Activated CD4-positive, alpha-beta T cell treated with anti-CD3 and anti-CD28 coated beads for 24 hours (primary cell): ENCODE results near the gene PHKA2.

Source experiments
- DNase-seq, 2 donors: peaks; one replicate each; pipeline ENCODE4 v3.0.0-alpha.2; 2020; ENCODE audit warnings: low read depth in 2 of 2

PHKA2 gene

DNA sequence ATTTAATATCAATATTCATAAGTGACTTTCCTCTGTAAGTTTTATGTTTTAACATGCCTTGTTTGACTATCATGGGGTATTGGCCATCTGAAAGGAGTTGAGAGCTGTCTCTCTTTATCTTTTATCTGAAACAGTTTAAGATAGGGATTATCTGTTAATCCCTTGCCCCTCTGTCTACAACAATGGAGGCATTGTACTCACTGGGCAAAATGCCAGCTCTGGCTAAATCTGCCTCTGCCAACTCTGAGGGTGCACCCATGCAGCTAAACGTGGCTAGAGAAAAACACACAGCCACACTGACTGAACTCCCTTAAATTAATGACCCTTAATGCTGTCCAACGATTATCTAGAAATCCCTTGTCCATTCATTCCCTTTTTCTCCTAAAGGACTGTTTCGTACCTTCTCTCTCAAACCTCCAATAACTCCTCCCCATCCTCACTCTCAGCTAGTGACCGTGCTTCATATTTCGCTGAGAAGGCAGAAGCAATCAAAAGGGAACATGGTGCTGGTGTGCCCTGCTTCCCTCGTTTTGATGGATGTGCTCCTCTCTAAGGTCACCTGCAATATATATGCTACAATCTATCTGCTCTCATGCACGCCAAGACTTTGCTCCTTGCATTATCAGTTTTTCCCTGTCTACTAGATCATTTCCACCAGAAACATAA lies 10.3 kb downstream of the PHKA2 start:
- DNase-seq: no peak

DNA sequence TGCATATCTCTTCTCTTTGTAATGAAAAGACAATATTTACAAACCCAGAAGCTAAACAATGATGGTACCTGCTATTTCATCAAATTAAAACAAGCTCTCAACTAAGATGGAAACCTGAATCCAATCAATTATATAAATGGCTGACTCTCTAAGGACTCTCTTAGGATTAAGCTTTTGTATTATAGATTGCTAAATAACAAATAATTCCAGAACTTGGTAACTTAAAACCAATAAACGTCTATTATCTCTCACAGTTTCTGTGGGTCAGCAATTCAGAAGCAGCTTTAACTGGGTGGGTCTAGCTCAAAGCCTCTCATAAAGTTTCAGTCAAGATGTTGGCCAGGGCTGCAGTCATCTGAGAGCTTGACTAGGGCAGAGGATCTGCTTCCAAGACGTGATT lies 12.4 kb downstream of the PHKA2 start:
- no peak for DNase-seq

DNA sequence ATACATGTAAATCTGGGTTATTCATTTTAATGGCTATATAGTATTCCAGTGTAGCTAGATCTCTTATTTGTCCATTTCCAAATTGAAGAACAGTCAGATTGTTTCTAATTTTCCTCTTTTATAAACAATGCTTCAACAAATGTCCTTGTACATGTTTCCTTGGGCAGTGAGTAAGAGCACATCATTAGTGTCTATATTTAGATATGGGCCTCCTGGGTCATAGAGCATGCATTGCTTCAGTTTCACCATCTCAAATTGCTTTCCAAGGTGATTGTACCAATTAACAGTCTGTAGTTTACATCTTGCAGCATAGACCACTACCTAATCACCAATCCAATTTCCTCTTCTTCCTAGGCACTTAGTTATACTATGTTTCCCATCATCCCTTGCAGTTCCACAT lies 13.4 kb downstream of the PHKA2 start:
- no peak for DNase-seq

DNA sequence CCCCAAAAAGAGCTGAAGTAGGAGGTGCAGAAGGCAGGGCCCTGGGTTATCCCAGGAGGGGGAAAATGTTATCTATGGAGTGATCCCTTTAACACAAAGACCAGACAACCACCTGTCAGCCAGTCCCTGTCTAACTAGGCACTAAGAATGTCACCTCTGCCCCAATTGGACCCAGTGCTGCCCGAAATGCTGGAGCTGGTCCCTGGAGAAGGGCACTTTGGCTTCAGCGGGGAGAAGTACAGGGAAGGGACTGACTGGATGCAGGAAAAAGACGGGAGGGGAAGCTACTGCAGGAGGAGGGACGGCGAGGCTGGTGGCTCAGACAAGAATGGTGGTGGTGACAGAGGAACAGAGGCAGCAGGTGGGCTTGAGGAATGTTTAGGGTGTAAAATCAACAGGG lies 17.3 kb downstream of the PHKA2 start:
- DNase-seq: no peak

DNA sequence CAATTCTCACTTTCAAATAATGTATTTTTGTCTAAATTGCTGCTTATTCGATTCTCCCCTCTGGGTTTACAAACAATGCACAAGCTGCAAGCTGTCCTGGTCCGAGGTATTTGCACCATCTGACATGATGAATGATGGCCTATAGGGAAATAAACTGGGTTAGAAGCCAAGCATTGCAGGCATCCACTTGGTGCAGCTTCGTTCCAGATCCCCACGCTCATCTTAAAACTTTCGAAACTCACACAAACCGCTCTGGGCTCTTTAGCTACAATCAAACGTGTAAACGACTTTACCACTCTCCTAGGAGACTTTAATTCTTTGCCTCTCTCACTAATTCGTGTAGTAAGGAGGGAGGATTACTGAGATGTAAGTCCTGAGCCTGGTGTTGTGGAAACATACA lies 19.0 kb downstream of the PHKA2 start:
- DNase-seq: no peak

DNA sequence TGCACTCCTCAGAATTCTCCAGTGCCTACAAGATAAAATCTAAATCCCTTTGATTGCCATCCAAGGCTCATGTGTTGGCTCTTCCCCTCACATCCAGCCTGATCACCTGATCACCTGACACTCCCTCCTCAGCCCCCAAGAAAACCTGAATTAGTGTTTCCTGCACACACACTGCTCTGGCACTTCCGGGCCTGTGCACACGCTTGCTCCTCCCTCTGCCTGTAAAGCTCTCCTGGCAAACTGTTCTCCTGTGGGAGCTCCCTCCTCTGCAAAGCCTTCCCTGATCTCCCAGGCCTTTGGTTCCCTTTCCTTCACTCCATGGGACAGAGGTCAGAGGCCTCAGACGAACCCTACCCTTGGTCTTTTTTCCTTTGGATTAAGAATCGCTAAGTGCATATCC lies 19.9 kb downstream of the PHKA2 start:
- DNase-seq: no peak

DNA sequence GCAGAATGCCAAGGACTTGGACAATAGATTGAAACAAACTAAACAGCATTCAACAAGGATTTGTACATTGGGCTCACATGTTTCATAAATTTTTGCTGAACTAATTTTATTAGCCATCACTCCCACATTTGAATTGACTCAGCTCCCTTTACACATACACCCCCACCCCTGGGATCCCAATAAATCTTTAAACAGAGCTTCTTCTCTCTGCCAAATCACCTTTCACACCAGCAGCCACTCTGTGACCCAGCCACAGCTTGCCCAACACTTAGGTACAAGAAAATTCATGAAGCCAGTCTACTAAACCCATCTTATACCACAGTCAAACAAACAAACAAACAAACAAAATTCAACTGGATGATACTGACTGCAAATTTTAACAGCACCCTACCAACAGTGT lies 21.6 kb downstream of the PHKA2 start:
- DNase-seq: no peak

DNA sequence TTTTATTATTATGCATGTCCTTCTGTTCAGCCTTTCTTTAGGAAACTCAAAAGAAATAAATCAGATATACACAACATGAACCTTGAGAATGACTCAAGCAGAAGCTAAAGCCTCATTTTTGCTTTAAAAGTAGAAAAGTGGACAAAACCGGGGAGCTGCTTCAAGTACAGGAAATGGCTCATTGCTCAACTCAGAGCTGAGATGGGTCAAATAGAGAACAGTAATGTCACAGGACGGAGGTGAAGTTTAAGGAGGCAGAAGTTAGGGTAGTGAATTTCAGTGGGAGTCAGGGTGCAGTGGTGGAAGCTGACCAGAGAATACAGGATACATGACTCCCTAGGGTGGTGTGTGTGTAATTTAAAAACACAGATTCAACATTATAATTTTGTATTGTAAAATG lies 22.2 kb downstream of the PHKA2 start:
- no peak for DNase-seq

DNA sequence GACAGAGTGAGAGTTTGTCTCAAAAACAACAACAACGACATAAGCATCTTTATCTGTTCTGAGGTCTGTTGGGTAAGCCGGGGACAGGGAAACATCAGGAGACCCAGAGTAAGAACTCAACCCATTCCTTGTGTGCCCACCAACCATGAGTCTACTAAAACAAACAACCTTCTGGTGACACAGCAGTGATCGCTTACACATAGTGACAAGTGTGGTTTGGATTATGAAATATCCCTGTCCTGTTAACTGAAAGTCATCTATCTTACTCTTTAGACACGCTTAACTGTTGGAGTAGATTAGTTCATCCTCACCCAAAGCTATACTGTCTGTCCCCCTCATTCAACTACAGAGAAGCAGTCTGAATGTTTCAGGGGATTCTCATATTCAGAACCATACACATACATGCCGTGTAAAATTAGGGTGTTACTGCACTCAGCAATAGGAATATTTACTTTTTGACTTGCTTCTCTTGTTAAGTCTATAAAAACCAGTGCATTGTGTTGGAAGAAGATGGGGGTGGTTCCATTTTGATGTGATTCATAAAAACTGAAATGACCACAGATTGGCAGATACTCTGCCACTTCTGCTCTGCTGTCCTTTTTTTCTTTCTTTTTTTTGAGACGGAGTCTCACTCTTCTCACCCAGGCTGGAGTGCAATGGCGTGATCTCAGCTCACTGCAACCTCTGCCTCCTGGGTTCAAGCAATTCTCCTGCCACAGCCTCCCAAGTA lies 27.4 kb downstream of the PHKA2 start:
- DNase-seq: no peak

DNA sequence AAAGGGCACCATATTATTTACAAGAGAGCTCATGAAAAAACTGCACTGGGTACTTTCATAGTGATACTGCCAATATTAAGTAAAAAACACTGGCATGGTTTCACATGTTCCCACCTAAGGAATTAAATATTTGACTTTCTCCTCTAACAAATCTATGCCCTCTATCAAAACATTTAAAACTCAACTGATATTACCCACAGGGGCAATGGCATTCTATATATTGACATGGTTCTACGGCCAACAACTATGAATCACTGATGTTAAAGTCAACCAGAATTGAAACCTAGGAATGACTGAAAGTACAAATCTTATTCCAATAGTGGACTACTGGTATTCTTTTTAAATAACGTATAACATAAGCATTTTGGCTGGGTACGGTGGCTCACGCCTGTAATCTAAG lies 28.2 kb downstream of the PHKA2 start:
- DNase-seq: no peak

DNA sequence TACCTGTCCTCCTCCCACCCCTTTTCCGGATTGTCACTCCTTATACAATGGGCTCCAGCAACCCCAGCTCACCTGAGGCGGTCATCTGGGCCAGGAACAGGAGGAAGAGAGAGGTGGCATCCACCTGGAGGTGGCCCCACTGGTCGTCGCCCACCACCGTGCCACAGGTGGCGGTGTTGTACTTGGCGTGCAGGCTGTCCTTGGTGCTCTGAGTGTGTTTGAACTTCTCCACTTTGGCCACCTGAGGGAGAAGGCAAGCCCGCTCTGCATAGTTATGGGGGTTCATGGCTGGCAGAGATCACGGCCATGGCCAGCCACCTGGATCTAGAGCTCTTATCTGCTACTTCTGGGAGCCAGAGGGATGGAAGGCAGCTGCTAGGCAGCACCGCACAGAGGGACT lies 32.9 kb downstream of the PHKA2 start:
- DNase-seq: no peak

DNA sequence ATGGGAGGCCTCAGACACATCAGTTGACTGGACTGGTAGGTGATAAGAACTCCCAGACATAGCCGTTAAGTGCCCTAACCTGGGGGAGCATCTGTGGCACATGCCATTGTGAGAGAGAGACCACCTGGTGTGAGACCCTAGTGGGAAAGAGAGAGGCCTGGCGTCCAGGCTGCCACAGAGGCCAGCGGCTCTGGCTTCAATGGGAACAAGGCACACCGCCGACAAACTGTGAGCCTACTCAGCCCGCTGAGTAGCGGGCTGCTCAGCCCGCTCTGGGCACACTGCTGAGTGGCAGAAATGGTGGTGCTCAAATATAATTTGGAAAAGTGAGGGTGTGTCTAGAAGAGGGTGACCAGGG lies 34.0 kb downstream of the PHKA2 start:
- no peak for DNase-seq

DNA sequence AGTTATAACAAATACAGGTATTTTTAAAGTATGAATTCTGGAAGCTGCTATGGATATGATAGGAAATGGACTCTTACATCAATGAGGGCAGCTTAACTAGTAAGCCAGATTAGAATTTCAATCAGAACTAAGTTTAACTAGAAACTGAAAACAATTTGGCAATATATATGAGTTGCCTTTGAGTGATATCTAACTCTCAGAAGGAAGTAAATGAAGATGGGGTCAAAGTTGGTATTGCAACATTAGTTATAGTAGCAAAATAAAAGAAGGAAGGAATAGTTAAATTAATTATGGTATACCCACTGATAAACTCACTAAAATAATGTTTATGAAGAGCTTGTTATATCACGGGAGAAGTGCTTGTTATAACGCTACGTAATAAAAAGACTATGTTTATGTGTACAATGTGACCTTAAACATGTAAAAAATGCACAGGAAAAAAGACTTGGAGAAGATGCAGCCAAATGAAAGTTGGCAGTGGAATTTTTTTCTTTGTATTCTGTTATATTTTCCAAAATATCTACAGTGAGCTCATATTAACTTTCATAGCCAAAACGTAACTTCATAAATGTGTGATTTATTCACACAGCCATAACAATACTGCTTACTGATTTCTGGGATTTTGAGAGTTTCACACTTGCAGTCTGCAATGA lies 34.5 kb downstream of the PHKA2 start:
- DNase-seq: no peak

DNA sequence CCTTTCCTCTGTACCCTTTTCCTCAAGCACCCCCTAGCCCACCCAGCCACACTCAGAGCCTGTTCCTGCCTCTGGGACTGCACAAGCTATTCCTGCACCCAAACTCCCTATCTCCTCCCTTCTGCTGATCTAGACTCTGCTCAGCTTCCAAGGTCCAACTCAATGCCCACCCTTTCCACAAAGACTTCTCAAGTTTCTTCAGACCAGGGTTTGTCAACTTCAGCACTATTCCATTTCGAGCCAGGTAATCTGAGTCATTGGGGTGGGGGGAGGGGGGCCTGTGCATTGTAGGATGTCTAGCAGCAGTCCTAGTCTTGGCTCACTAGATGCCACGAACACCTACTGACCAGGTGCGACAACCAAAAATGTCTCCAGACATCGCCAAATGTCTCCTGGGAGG lies 37.3 kb downstream of the PHKA2 start:
- no peak for DNase-seq

DNA sequence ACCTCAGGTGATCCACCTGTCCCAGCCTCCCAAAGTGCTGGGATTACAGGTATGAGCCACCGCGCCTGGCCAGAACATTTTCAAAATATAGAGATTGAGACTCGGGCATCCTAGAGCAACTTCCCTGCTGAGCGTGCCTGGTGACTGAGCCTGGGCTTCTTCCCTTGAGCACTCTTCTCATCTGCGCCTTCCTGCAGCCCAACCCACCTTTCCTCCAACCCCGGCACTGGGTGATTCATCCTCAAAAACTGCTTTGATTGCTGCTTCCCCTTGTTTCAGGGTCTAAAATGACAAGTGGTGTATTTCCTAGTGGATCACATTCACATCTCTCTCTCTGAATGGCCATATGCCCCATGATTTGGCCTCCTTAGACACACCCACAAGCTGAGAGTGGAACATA lies 37.8 kb downstream of the PHKA2 start:
- no peak for DNase-seq

DNA sequence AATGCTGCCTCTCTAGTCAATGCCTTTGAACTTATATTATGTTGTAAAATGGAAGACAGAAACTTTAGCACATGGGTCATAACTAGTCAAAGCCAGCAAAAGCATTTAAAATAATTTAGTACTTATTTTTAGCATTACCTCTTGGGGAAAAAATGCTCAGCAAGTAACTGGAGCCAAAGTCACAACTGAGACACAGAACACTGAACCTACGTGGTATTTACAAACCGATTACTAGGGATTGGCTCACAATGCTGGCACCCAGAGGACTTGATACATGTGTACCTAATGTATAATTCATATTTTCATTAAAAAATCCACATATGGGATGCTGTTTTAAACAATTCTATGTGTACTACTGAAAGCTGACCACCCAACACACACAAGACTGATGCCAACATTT lies 38.4 kb downstream of the PHKA2 start:
- no peak for DNase-seq

DNA sequence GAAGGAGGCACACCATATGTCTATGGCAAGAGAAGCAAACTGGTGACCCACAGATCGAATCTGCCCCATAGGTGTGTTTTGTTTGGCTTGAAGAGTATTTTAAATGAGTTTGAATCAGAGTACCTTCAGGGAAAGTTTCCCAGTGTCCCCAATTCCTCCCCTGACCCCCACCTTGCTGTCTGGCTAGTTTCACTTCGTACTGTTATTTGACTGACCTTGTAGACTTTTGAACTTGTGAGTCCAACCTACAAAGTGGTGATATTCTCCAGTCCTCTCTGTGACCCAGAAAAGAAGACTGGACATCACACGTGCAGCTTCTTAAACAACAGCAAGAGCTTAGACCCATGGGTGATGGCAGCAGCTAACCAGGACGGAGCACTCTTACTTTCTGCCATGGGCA lies 39.4 kb downstream of the PHKA2 start:
- DNase-seq: no peak

DNA sequence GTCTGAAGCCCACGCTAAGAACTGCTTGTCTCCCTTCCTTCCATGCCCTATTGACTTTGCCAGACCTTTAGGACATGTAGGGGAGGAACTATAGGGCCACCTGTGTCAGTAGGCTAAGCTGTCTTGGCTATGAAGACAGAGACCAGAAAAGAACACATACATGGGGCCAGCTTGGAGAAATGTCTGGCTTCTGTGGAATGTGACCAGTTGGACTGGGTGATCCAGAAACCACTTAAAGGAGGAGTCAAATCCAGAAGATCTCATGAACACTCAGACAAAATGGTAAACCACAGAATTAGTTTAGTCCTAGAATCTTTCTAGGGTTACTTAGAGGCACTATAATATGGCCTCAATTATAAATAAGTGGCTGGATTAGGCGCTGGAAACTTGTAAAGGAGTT lies 42.0 kb downstream of the PHKA2 start:
- no peak for DNase-seq

DNA sequence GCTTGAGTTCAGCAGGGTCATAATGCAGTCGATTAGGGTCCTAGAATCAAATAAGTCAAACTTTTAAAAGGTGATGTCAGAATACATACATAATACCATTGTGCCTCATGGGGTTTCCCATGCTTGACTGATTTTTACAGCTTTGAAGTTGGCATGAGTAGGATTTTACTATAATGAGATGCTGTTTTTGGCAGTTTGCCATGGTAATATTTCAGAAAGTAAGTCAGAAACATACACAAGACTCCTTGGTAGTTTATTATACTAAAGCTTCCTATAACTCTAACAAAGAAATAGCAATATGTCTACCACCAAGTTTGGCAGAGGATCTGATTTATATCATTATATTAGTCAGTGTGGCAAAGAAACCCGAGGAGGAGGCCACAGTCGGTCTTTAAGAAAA lies 45.2 kb downstream of the PHKA2 start:
- DNase-seq: no peak

DNA sequence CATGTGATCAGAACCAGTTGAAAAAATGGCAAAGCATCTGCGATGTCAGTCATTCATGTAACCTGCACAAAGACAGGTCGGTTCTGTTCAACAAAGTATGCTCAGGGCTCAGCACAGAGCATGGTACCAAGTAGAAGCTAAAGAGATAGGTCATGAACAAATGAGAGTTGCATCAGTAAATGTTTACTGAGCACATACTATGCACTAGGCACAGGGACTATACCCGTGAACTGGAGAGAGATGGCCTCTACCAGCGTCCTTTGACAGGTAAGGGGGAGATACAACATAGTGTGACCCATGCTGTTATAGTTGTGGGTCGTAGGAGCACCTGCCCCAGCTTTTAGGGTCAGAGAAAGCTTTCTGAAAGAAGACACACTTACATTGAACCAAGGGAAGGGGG lies 46.7 kb downstream of the PHKA2 start:
- DNase-seq: no peak

DNA sequence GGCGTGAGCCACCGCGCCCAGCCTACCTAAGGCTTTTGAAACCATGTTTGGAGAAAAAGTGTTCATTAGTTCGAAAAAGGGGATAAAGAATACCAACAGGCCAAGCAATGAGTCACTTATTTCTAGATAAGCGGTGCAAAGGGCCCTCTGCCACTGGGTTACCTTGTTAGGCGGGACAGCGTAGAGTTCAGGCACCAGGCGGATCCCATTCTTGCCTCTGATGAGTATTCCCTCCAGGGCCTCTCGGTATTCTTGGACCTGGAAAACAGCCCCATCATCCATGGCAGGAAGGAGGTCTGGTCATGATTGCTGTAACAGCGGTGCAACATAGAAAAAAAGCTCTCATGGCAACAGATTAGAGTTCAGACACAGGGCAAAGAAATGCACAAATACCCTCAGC lies 48.0 kb downstream of the PHKA2 start:
- DNase-seq: no peak

DNA sequence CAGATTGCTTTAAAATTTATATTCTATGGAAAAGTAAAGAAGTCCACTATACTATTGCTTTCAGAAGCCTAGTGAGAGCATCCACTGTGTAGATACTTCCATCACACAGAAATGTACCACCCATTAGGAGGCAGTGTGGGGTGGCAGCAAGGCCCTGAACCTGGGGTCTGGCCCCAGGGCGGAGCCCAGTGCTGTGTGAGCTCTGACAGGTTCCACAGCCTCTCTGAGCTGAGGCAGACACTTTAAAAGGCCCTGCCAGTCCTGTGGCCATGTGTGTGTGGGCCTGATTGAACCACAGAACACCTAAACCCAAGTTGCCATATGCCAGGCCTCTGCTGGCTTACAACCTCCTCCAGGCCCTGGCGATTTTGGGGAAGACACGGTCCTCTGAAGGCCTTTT lies 49.2 kb downstream of the PHKA2 start:
- no peak for DNase-seq

DNA sequence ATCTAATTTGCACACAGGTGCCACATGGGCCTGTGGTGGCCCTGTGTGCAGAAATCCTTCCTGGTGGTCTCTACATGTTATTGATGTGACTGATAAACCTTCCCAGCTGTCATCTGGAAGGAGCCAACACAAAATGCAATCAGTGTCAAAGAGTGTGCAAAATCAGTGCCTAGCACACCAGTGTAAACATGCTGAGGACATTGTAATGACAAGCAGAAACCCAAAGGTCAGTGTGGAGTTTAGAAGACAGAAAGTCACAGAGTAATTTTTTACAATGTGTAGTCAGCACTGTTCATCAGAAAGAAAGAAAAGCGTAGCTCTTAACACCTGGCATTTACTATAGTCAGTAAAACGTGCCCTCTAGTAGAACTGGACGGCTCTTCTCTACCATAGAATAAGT lies 50.3 kb downstream of the PHKA2 start:
- DNase-seq: no peak

DNA sequence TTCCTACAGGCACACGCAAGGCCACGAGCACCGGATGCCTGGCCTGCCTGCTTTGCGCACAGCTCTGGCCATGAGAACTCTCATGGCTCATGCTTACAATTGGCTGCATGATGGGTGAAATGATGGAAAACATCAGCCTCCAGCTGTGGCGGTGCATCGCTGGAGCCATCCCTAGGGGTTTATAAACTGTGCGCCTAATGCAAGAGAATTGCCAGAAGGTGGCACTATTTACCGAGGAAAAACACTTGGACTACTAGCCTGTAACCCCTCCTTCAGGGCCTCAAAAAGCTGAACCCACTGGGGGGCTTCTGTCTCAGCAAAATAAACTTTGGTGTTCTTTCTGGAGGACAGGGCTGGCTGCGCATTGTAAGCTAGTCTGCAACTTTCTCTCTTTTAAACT lies 51.9 kb downstream of the PHKA2 start:
- DNase-seq: no peak
